GM21360 (cell line): ENCODE results near the gene EFR3B.
A peak's percentile ranks its signal among the peaks of the same experiment; 100 is the strongest.
"Not testable (repeated sequence)": the region's sequence is repeated elsewhere in the genome, so short reads cannot be mapped to it uniquely, and the experiment has no call there.

Source experiments
- ATAC-seq: cut with Tn5 transposase; IDR thresholded peaks from one replicate; pipeline ENCODE4 v1.9.1; 2021; ENCODE audit warnings: mild to moderate bottlenecking, moderate library complexity; ENCODE audit not compliant: unreplicated experiment

The EFR3B gene

GRCh38 chr2:25041928-25042320 is at the start of gene EFR3B:
Gene EFR3B (plus strand): TSS chr2:25042076. CDS start chr2:25042313, 237 bp downstream.
- peak; percentile 87 for ATAC-seq

GRCh38 chr2:24993406-24994145 is 48.3 kb upstream of the EFR3B start:
- ATAC-seq, result no peak

- no peak for ATAC-seq
Observed at GRCh38 chr2:24994146-24994724, 47.6 kb upstream of the EFR3B start.

- not testable (repeated sequence) for ATAC-seq
Observed at GRCh38 chr2:24999097-24999496, 42.8 kb upstream of the EFR3B start.

GRCh38 chr2:25000036-25000435 is 41.8 kb upstream of the EFR3B start:
- no peak for ATAC-seq

GRCh38 chr2:25000503-25001324 is 41.2 kb upstream of the EFR3B start:
- no peak for ATAC-seq

- ATAC-seq, result no peak
Observed at GRCh38 chr2:25001325-25001637, 40.6 kb upstream of the EFR3B start.

- ATAC-seq, result no peak
Observed at GRCh38 chr2:25002066-25002465, 39.8 kb upstream of the EFR3B start.

- ATAC-seq, result no peak
Observed at GRCh38 chr2:25009954-25010353, 31.9 kb upstream of the EFR3B start.

GRCh38 chr2:25011342-25011741 is 30.5 kb upstream of the EFR3B start:
- ATAC-seq, result not testable (repeated sequence)

GRCh38 chr2:25014631-25015030 is 27.2 kb upstream of the EFR3B start:
- no peak for ATAC-seq

- ATAC-seq, result no peak
Observed at GRCh38 chr2:25018681-25019080, 23.2 kb upstream of the EFR3B start.

- no peak for ATAC-seq
Observed at GRCh38 chr2:25021791-25022362, 20.0 kb upstream of the EFR3B start.

GRCh38 chr2:25023333-25023732 is 18.5 kb upstream of the EFR3B start:
- ATAC-seq, result no peak

GRCh38 chr2:25025229-25026007 is 16.5 kb upstream of the EFR3B start:
- ATAC-seq, result no peak

GRCh38 chr2:25026008-25026530 is 15.8 kb upstream of the EFR3B start:
- no peak for ATAC-seq

- ATAC-seq, result no peak
Observed at GRCh38 chr2:25029183-25029554, 12.7 kb upstream of the EFR3B start.

- no peak for ATAC-seq
Observed at GRCh38 chr2:25030702-25031101, 11.2 kb upstream of the EFR3B start.

- ATAC-seq, result no peak
Observed at GRCh38 chr2:25032094-25032493, 9.8 kb upstream of the EFR3B start.

GRCh38 chr2:25032901-25033300 is 9.0 kb upstream of the EFR3B start:
- ATAC-seq, result no peak

GRCh38 chr2:25034081-25034480 is 7.8 kb upstream of the EFR3B start:
- ATAC-seq, result no peak
